Smooth muscle cell (in vitro differentiated cells): Measurements from ENCODE around the gene BPIFB3. TPM values are rescaled to one million over a fixed set of nuclear protein-coding genes. Genes with fewer than 3 reads are reported as not detected.

Experiments
- DNase-seq: peaks from one replicate; lab custom pipeline; 2025; ENCODE audit not compliant: unreplicated experiment; lab: John Stamatoyannopoulos, UW
- H2AFZ ChIP-seq: fragments of 200-600 bp; sonication (generic); 2 replicates; pipeline ENCODE4 v1.6.0; 2016; ENCODE audit warnings: antibody characterized with exemption, low read depth, mild to moderate bottlenecking
- H3F3A ChIP-seq: fragments of 200-600 bp; sonication (generic); 2 replicates; pipeline ENCODE4 v1.6.0; 2017; ENCODE audit warnings: antibody characterized with exemption, low read depth
- H3K27ac ChIP-seq: fragments of 200-600 bp; sonication (generic); 2 replicates; pipeline ENCODE4 v1.5.1; 2016; ENCODE audit warnings: low read depth, mild to moderate bottlenecking
- H3K27me3 ChIP-seq: fragments of 200-600 bp; sonication (generic); 2 replicates; pipeline ENCODE4 v1.6.1; 2016; ENCODE audit warnings: low read depth, mild to moderate bottlenecking
- H3K36me3 ChIP-seq: fragments of 200-600 bp; sonication (generic); 2 replicates; pipeline ENCODE4 v1.5.1; 2016; ENCODE audit warnings: low read depth
- H3K4me1 ChIP-seq: fragments of 200-600 bp; sonication (generic); 2 replicates; pipeline ENCODE4 v1.5.1; 2016; ENCODE audit warnings: low read depth
- H3K4me2 ChIP-seq: fragments of 200-600 bp; sonication (generic); 2 replicates; pipeline ENCODE4 v1.6.0; 2016; ENCODE audit warnings: mild to moderate bottlenecking
- H3K4me3 ChIP-seq: fragments of 200-600 bp; sonication (generic); 2 replicates; pipeline ENCODE4 v1.5.1; 2016; ENCODE audit warnings: mild to moderate bottlenecking
- H3K79me2 ChIP-seq: fragments of 200-600 bp; sonication (generic); 2 replicates; pipeline ENCODE4 v1.6.0; 2016; ENCODE audit warnings: low read depth, mild to moderate bottlenecking
- H3K9ac ChIP-seq: fragments of 200-600 bp; sonication (generic); 2 replicates; pipeline ENCODE4 v1.6.0; 2016; ENCODE audit warnings: low read depth
- H3K9me3 ChIP-seq: fragments of 200-600 bp; sonication (generic); replicated peaks from 2 replicates; pipeline ENCODE4 v1.5.1; 2016; ENCODE audit warnings: low read depth
- H4K20me1 ChIP-seq: fragments of 200-600 bp; sonication (generic); 2 replicates; pipeline ENCODE4 v1.6.0; 2016; ENCODE audit warnings: low read depth
- CTCF ChIP-seq: fragments of 200-600 bp; sonication (generic); IDR thresholded peaks from 2 replicates; pipeline ENCODE4 v1.5.1; 2017; ENCODE audit warnings: borderline replicate concordance, mild to moderate bottlenecking, antibody characterized with exemption; ENCODE audit not compliant: insufficient read depth, poor library complexity, severe bottlenecking
- WGBS: methylation state at CpG from one replicate; pipeline ENCODE4 v1.1.7; 2016; ENCODE audit warnings: low lambda C conversion rate; 5-methylcytosine and 5-hydroxymethylcytosine counted together
- polyA plus RNA-seq: library from polyadenylated mRNA; unstranded; fragments of >200 nt; fragmentation: Nextera tagmentation; extraction: Ambion mirVana; gene quantifications from 2 replicates; pipeline ENCODE4 v1.2.1, GENCODE V29; 2016
- total RNA-seq: library from RNA; depleted of rRNA; stranded (reverse); fragments of >200 nt; gene quantifications from 2 replicates; pipeline ENCODE4 v1.2.3, GENCODE V29; 2014

BPIFB3 gene
- total and polyA plus RNA-seq, 2 experiments from 2014 or later: not detected

- Histone ChIP-seq H3K27ac (no peak overlapping the region), H3K27me3 (no peaks in the 10 kb centered on the region), H3K9ac (no peak overlapping the region), H3K4me1 (no peaks in the 10 kb centered on the region), H3K9me3 (no peaks in the 10 kb centered on the region), H4K20me1 (no peaks in the 10 kb centered on the region), H3K79me2 (no peaks in the 10 kb centered on the region), H3K4me3 (no peak overlapping the region), H2AFZ (no peak overlapping the region), H3K4me2 (no peak overlapping the region), H3F3A (no peaks in the 10 kb centered on the region), H3K36me3 (no peaks in the 10 kb centered on the region)
- WGBS: 89% methylated on average over 8 of the region's 8 CpGs
- no peak for TF ChIP-seq CTCF
- DNase-seq: no peak
These were observed 47.6 kb upstream of the BPIFB3 start for GRCh38 chr20:33005908-33006775.

GRCh38 chr20:33006776-33007375, 46.8 kb upstream of the BPIFB3 start:
- Histone ChIP-seq H3K4me1 (no peaks in the 10 kb centered on the region), H3K27me3 (peaks cover 6% of the 10 kb centered on the region), H3K9ac (no peak overlapping the region), H3K4me3 (no peak overlapping the region), H4K20me1 (no peaks in the 10 kb centered on the region), H3K79me2 (no peaks in the 10 kb centered on the region), H2AFZ (no peak overlapping the region), H3K9me3 (no peaks in the 10 kb centered on the region), H3K27ac (no peak overlapping the region), H3F3A (no peaks in the 10 kb centered on the region), H3K4me2 (no peak overlapping the region), H3K36me3 (no peaks in the 10 kb centered on the region)
- TF ChIP-seq CTCF: no peak
- WGBS: 93% methylated on average over 8 of the region's 8 CpGs
- no peak for DNase-seq

GRCh38 chr20:33007376-33008335, 46.0 kb upstream of the BPIFB3 start, which contains the start of gene BPIFB2:
BPIFB2 (plus strand) TSS chr20:33007704; CDS start chr20:33008575, 871 bp downstream.
- Histone ChIP-seq H3K4me2 (no peak within 1 kb of the TSS), H3K27ac (no peak within 1 kb of the TSS), H2AFZ (no peak within 1 kb of the TSS), H3F3A (no peaks in the 10 kb centered on the region), H4K20me1 (no peaks in the 10 kb centered on the region), H3K79me2 (no peaks in the 10 kb centered on the region), H3K9me3 (no peaks in the 10 kb centered on the region), H3K9ac (no peak within 1 kb of the TSS), H3K36me3 (no peaks in the 10 kb centered on the region), H3K27me3 (peaks cover 12% of the 10 kb centered on the region), H3K4me1 (no peaks in the 10 kb centered on the region), H3K4me3 (no peak within 1 kb of the TSS)
- WGBS: 87% methylated on average over 11 of the region's 11 CpGs
- TF ChIP-seq CTCF: no peak
- no peak for DNase-seq
